Small intestine (tissue), 7 donors: Measurements from ENCODE around the gene FOXC2. TPM values are rescaled to one million over a fixed set of nuclear protein-coding genes. Genes with fewer than 3 reads are reported as not detected.

Source experiments
- DNase-seq, 2 donors: peaks; one replicate each; pipeline versions ENCODE4 v3.0.0 to v3.0.0-alpha.2; 2013
- FAIRE-seq: peaks from 2 replicates; lab custom pipeline; 2012; peaks lifted over from hg19 to GRCh38; lab: Jason Lieb, UNC
- H3K27ac ChIP-seq, 3 donors: one replicate each; pipeline ENCODE4 v1.5.1; 2013; ENCODE audit warnings: low read length in 2 of 3, mild to moderate bottlenecking in 2 of 3, control low read depth in 1 of 3, inconsistent platforms in 1 of 3, low read depth in 1 of 3, moderate library complexity in 1 of 3
- H3K27me3 ChIP-seq, 3 donors: one replicate each; pipeline ENCODE4 v1.6.1; 2013; ENCODE audit warnings: low read length in 3 of 3, inconsistent platforms in 1 of 3; ENCODE audit not compliant: control insufficient read depth in 3 of 3, insufficient read depth in 3 of 3
- H3K36me3 ChIP-seq, 3 donors: one replicate each; pipeline ENCODE4 v1.6.1; 2013; ENCODE audit warnings: low read length in 3 of 3, inconsistent platforms in 1 of 3, low read depth in 1 of 3, mild to moderate bottlenecking in 1 of 3, moderate library complexity in 1 of 3; ENCODE audit not compliant: control insufficient read depth in 3 of 3, insufficient read depth in 2 of 3
- H3K4me1 ChIP-seq, 3 donors: one replicate each; pipeline ENCODE4 v1.6.1; 2013; ENCODE audit warnings: low read length in 2 of 3, inconsistent platforms in 1 of 3, low read depth in 1 of 3, mild to moderate bottlenecking in 1 of 3, moderate library complexity in 1 of 3; ENCODE audit not compliant: control insufficient read depth in 3 of 3, insufficient read depth in 2 of 3
- H3K4me3 ChIP-seq, 3 donors: one replicate each; pipeline ENCODE4 v1.5.1; 2013; ENCODE audit warnings: low read length in 3 of 3, control low read depth in 1 of 3, inconsistent platforms in 1 of 3, low read depth in 1 of 3, mild to moderate bottlenecking in 1 of 3, moderate library complexity in 1 of 3
- H3K9me3 ChIP-seq, 2 donors: one replicate each; pipeline ENCODE4 v1.6.1; 2013; ENCODE audit warnings: low read depth in 1 of 2, low read length in 1 of 2; ENCODE audit not compliant: control insufficient read depth in 2 of 2, insufficient read depth in 1 of 2
- WGBS, 3 donors: extraction: QIAGEN DNeasy Blood & Tissue Kit; methylation state at CpG; one replicate each; pipeline ENCODE4 v1.1.7; 2013; 5-methylcytosine and 5-hydroxymethylcytosine counted together
- polyA plus RNA-seq, 4 donors: library from polyadenylated mRNA; stranded (reverse) in 3 of 4; unstranded in 1 of 4; fragments of 200-250 nt in 3 of 4; fragments of 120-200 nt in 1 of 4; gene quantifications; one replicate each; pipeline versions ENCODE4 v1.2.1 to v1.2.3, GENCODE V29; 2013
- donor health status: healthy with polysubstance abuse.
- donor health status: control.
- donor health status: control.
- donor health status: Bipolar disorder and iron deficiency.
- donor health status: healthy.

FOXC2 gene
- polyA plus RNA-seq, 4 donors, result 0.13 to 0.97 TPM; not detected in 2

DNA sequence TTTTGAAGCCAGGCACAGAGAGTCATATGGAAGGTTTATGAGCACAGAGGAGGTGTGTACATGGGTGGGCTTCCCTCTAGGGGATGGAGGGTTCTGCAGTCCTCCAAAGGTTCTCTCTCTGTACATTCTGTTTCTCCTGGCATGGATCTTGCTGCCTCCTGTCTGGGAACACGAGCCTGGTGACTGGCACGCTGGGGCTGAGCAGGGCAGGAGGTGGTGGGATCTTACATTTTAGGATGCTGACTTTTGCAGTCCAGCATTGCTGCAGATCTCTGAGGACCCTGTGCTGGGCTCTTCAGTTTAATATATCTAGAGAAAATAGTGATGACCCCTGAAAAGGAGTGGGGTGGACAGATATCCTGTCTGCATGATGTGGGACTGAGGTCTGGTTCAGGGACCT, 34.7 kb downstream of the FOXC2 start:
- H3K4me1 ChIP-seq, result no peaks in the 10 kb centered on the region
- H3K4me3 ChIP-seq, result no peak overlapping the region
- peaks cover 0 to 3% of the 10 kb centered on the region in 2 donors for H3K9me3 ChIP-seq
- WGBS, 3 donors, result 66 to 79% (median 69%) methylated on average over 2 of the region's 2 CpGs
- no peak for FAIRE-seq
- no peak for DNase-seq
- peaks cover 0 to 15% (median 0%) of the 10 kb centered on the region in 3 donors for H3K27me3 ChIP-seq
- no peak overlapping the region for H3K27ac ChIP-seq
- H3K36me3 ChIP-seq, result no peaks in the 10 kb centered on the region

DNA sequence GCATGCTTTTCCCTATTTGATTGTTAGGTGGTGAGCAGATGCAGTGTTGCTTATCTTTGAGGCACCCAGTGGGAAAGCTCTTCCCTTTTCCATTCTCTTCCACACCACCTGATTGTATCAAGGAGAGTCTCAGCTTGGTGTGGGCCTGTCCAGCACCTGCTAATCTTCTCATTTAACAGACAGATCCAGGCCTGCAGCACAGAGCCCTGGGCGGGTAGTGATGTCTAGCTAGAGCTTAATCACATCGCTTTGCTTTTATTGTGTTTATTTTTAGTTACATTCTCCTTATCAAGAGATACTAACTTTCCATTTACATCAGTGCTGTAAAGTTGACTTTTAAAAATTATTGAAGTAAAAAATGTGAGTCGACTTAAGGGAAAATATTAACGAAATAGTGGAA, 35.9 kb downstream of the FOXC2 start:
- Histone ChIP-seq H3K27ac (no peak overlapping the region), H3K36me3 (no peaks in the 10 kb centered on the region), H3K4me1 (no peaks in the 10 kb centered on the region), H3K27me3 (peaks cover 0 to 10% (median 0%) of the 10 kb centered on the region in 3 donors), H3K4me3 (no peak overlapping the region), H3K9me3 (peaks cover 0 to 3% of the 10 kb centered on the region in 2 donors)
- no peak for DNase-seq
- FAIRE-seq, result no peak
- 45 to 73% (median 61%) methylated on average over 4 of the region's 4 CpGs for WGBS, 3 donors

DNA sequence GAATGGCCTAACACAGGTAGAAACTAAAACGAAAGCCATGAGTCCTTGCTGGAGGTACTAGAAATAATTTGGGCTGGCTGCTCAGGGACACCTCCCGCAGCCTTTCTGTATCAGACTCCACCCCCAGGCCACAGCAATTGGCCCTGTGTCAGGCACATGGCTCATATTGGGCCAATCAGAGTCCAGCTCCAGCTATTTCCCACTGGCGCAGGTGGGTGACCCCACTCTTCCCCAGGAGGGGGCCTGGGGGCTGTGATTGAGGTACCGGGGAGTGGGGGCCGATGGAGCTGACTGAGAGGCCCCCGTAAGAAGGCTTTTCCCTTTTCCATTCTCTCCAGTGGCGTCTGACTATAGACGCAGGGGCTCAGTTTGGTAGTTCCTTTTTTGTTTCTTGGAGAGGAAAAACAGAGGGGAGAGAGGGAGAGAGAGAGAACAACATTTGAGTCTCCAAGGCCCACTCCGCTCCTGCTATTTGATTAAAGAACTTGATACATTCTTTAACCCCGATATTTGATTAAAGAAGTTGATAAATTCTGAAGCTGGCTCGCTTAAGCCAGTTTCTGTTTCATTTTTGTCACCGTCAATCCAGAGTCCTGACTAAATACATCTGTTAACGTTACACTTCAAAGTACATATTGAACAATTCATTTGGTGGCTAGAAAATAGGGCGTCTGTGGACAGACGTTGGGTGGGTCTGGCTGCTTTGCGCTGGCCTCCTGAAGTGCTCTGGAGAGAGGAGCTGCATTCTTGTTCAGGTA, 38.0 kb downstream of the FOXC2 start:
- no peak overlapping the region for H3K27ac ChIP-seq
- peak in 1 of 2 donors; percentile 37 for DNase-seq
- H3K4me1 ChIP-seq, result no peaks in the 10 kb centered on the region
- peak overlapping the region in 1 of 3 donors; percentile 29 for H3K4me3 ChIP-seq
- H3K36me3 ChIP-seq, result no peaks in the 10 kb centered on the region
- WGBS, 3 donors, result 39 to 54% (median 39%) methylated on average over 16 of the region's 16 CpGs
- FAIRE-seq, result no peak
- no peaks in the 10 kb centered on the region for H3K27me3 ChIP-seq
- H3K9me3 ChIP-seq, result peaks cover 0 to 3% of the 10 kb centered on the region in 2 donors

DNA sequence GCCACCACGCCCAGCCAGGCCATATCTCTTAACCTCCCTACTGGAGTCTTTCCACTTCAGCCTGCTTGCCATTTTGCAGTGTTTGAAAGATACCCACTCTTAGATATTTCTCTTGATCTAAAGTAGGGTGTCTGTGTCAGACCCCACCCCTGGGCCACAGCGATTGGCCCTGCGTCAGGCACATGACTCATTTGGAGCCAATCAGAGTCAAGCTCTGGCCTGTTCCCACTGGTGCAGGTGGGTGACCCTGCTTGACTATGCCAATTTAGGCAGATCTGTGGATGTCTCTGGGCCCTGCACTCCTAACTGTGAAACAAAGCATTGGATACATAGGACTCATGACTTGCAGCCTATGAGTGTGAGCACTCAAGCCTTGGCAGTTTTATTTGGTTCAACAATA, 39.3 kb downstream of the FOXC2 start:
- WGBS, 3 donors, result 93 to 98% (median 96%) methylated on average over 3 of the region's 3 CpGs
- H3K4me3 ChIP-seq, result no peak overlapping the region
- no peaks in the 10 kb centered on the region for H3K4me1 ChIP-seq
- DNase-seq (no peak), FAIRE-seq (no peak)
- peaks cover 0 to 3% of the 10 kb centered on the region in 2 donors for H3K9me3 ChIP-seq
- no peak overlapping the region for H3K27ac ChIP-seq
- H3K36me3 ChIP-seq, result no peaks in the 10 kb centered on the region
- no peaks in the 10 kb centered on the region for H3K27me3 ChIP-seq

DNA sequence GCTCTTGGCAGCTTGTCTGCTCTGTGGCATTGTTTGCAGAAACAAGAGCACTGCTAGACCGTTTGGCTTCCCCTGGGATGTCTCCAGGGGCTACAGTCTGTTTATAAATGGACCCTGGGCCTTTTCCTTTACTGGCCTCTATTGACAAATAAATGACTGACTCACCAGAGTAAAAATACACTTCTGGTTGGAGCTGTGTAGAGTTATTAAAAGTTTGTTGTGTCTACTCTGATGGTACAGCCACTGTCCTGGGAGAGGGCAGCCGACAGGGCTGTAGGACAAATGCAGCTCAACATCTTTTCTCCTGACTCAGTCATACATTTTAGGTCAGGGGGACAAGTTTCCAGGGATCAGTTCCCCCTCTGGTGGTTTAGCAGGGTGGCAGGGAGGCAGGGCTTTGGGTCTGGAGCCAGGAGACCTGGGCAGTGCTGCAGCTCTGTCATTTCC, 41.7 kb downstream of the FOXC2 start:
- no peaks in the 10 kb centered on the region for H3K36me3 ChIP-seq
- DNase-seq (no peak), FAIRE-seq (no peak)
- WGBS, 3 donors, result 36 to 43% (median 42%) methylated on average over 2 of the region's 2 CpGs
- H3K4me1 ChIP-seq, result no peaks in the 10 kb centered on the region
- no peak overlapping the region for H3K27ac ChIP-seq
- H3K4me3 ChIP-seq, result no peak overlapping the region
- H3K27me3 ChIP-seq, result no peaks in the 10 kb centered on the region
- H3K9me3 ChIP-seq, result peaks cover 0 to 3% of the 10 kb centered on the region in 2 donors

DNA sequence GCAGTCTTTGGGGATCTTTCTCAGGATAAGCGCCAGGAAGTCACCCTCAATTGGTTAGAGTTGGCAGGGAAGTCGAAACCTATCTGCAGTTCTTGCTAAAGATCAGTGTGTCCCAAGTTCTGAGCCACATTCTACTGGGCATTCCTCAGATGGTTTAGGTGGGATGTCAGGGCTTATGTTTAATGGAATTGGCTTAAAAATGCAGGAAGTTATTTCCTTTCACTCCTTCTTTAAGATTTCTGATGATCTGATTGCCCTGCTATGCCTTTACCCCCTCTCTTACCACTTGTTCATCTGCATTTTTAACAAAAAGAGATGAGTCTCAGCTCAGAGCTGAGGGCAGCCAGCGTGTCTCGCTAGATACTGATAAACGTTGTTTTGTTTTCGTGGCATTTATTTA, 42.5 kb downstream of the FOXC2 start:
- Histone ChIP-seq H3K4me3 (no peak overlapping the region), H3K9me3 (peaks cover 0 to 3% of the 10 kb centered on the region in 2 donors), H3K27ac (no peak overlapping the region), H3K4me1 (no peaks in the 10 kb centered on the region), H3K27me3 (no peaks in the 10 kb centered on the region), H3K36me3 (no peaks in the 10 kb centered on the region)
- FAIRE-seq, result no peak
- 83 to 84% (median 84%) methylated on average over 6 of the region's 6 CpGs for WGBS, 3 donors
- DNase-seq, result no peak

DNA sequence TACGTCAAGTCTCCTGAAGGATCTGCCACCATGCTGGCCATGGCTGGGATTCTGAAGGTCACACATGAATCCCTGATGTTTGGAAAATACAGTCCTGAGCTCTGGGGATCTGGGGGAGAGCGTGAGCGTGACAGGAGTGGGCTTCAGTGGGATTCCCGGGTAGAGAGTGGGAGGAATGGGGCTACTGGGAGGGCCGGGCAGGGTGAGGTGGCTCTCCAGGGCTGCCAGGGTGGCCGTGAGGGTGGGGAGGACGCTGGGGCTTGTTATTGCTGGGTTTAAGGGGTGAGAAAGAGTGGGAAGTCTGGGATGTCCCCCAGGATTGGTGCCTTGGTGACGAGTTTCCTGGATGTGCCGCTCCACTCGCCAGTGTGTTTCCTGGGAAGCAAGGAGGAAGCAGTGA, 43.0 kb downstream of the FOXC2 start:
- WGBS, 3 donors, result 65 to 84% (median 72%) methylated on average over 10 of the region's 10 CpGs

DNA sequence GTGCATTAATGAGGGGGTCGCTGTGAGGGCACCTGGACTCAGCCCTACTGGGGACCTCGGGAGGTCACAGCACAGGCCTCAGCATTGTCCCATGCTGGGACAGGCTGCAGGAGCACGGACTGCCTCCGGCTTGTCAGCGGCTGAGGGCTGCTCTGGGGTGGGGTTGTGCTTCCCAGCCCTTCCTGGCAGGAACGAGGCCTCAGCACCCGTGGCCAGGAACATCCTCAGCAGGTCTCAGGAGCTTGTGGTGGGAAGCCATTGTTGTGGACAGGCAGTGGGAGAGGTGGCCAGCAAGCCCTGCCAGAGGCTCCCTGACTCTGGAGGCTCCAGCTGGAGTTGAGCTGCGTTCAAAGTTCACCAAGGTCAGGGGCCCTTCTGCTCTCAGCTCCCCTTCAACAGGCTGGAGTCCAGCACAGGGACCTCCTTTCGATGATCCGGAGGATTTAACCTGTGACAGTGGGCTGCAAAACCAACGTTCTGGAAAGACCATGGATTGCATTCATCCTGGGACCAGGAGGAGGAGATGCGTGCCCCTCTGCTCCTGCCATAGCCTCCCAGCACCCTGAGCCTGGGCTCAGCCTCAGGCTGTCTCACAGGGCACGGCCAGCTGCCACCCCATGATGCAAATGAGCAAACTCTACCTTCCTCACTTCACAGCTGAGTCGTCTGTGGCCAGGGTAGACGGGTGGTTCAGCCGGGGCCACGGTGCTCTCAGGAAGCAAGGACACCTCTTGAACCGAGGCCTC, 44.3 kb downstream of the FOXC2 start:
- H3K27ac ChIP-seq, result no peak overlapping the region
- no peak for FAIRE-seq

More for the DNA sequence above, 43.0 kb downstream of the FOXC2 start:
- Histone ChIP-seq H3K36me3 (no peaks in the 10 kb centered on the region), H3K4me1 (no peaks in the 10 kb centered on the region), H3K27ac (no peak overlapping the region), H3K9me3 (no peaks in the 10 kb centered on the region), H3K27me3 (no peaks in the 10 kb centered on the region), H3K4me3 (no peak overlapping the region)
- DNase-seq (no peak), FAIRE-seq (no peak)

More for the DNA sequence above, 44.3 kb downstream of the FOXC2 start:
- 52 to 55% (median 54%) methylated on average over 17 to 18 of the region's 18 CpGs for WGBS, 3 donors
- Histone ChIP-seq H3K27me3 (no peaks in the 10 kb centered on the region), H3K4me3 (no peak overlapping the region), H3K9me3 (no peaks in the 10 kb centered on the region), H3K36me3 (no peaks in the 10 kb centered on the region), H3K4me1 (no peaks in the 10 kb centered on the region)
- no peak for DNase-seq
